IMR-90 (cell line): ENCODE measurements around the gene CDR2L. TPM values are rescaled to one million over a fixed set of nuclear protein-coding genes. Genes with fewer than 3 reads are reported as not detected.

Experiments used
- ATAC-seq: fragments of 200-7000 bp; cut with Tn5 transposase; 2 replicates; pipeline ENCODE4 v1.9.1; 2020; ENCODE audit warnings: low read depth, mild to moderate bottlenecking, moderate library complexity
- BruUV-seq: library from RNA; stranded (reverse); fragments of 400-500 nt; replicated peaks from 2 replicates; lab custom pipeline; 2021; lab: Mats Ljungman, UMichigan
- CTCF ChIA-PET: fragments of 300-600 bp; formaldehyde crosslinking; extraction: SDS; loops from one replicate; lab custom pipeline; 2021; ENCODE audit warnings: antibody characterized with exemption; lab: Yijun Ruan, JAX
- POLR2A ChIA-PET: fragments of 300-600 bp; sonication (Branson Sonifier 250); formaldehyde crosslinking; loops from one replicate; lab custom pipeline; 2022; ENCODE audit warnings: antibody characterized with exemption; ENCODE audit not compliant: unreplicated experiment; lab: Charles Lee
- DNase-seq: peaks from one replicate; pipeline ENCODE4 v3.0.0; 2013
- H2AFZ ChIP-seq: replicated peaks from 2 replicates; pipeline ENCODE3; 2013; ENCODE audit warnings: low read length, mild to moderate bottlenecking; ENCODE audit not compliant: poor library complexity
- H2AK5ac ChIP-seq: 2 replicates; pipeline ENCODE4 v1.6.1; 2013; ENCODE audit warnings: low read depth, low read length, inconsistent platforms
- H2AK9ac ChIP-seq: replicated peaks from 2 replicates; pipeline ENCODE3; 2013; ENCODE audit warnings: mild to moderate bottlenecking, low read depth, low read length, moderate library complexity; ENCODE audit not compliant: poor library complexity
- H2BK120ac ChIP-seq: 2 replicates; pipeline ENCODE4 v1.6.1; 2013; ENCODE audit warnings: low read depth, low read length, inconsistent platforms
- H2BK15ac ChIP-seq: 3 replicates; pipeline ENCODE4 v1.6.1; 2013; ENCODE audit warnings: low read depth, low read length, inconsistent platforms
- H2BK20ac ChIP-seq: 2 replicates; pipeline ENCODE4 v1.6.1; 2013; ENCODE audit warnings: low read depth, mild to moderate bottlenecking, inconsistent platforms, low read length, moderate library complexity
- H2BK5ac ChIP-seq: 2 replicates; pipeline ENCODE4 v1.6.1; 2013; ENCODE audit warnings: mild to moderate bottlenecking, low read depth, low read length, inconsistent platforms; ENCODE audit not compliant: poor library complexity, severe bottlenecking
- H3K14ac ChIP-seq: replicated peaks from 2 replicates; pipeline ENCODE4 v1.6.1; 2013; ENCODE audit warnings: low read depth, low read length, inconsistent platforms
- H3K18ac ChIP-seq: 2 replicates; pipeline ENCODE4 v1.6.1; 2013; ENCODE audit warnings: low read depth, low read length, control low read depth
- H3K23ac ChIP-seq: 2 replicates; pipeline ENCODE4 v1.6.1; 2013; ENCODE audit warnings: low read depth, low read length, inconsistent platforms
- H3K27ac ChIP-seq: 2 replicates; pipeline ENCODE4 v1.5.1; 2013; ENCODE audit warnings: mild to moderate bottlenecking, control low read depth, low read length; ENCODE audit not compliant: insufficient read depth
- H3K27me3 ChIP-seq: 2 replicates; pipeline ENCODE4 v1.6.1; 2013; ENCODE audit warnings: low read length; ENCODE audit not compliant: control insufficient read depth, insufficient read depth
- H3K36me3 ChIP-seq: 2 replicates; pipeline ENCODE4 v1.6.1; 2013; ENCODE audit warnings: low read length, mixed read lengths; ENCODE audit not compliant: control insufficient read depth, insufficient read depth
- H3K4ac ChIP-seq: 2 replicates; pipeline ENCODE4 v1.6.1; 2013; ENCODE audit warnings: low read depth, low read length, inconsistent platforms
- H3K4me1 ChIP-seq: 2 replicates; pipeline ENCODE4 v1.6.1; 2013; ENCODE audit warnings: low read length, mixed read lengths; ENCODE audit not compliant: control insufficient read depth, insufficient read depth
- H3K4me2 ChIP-seq: 2 replicates; pipeline ENCODE4 v1.6.1; 2013; ENCODE audit warnings: low read depth, mild to moderate bottlenecking, control low read depth, low read length, moderate library complexity
- H3K4me3 ChIP-seq: 2 replicates; pipeline ENCODE4 v1.5.1; 2013; ENCODE audit warnings: low read depth, mild to moderate bottlenecking, control low read depth, low read length, moderate library complexity; ENCODE audit not compliant: insufficient read depth
- H3K56ac ChIP-seq: 2 replicates; pipeline ENCODE4 v1.6.1; 2013; ENCODE audit warnings: low read length, inconsistent platforms; ENCODE audit not compliant: insufficient read depth; ENCODE audit errors: extremely low read depth
- H3K79me1 ChIP-seq, 2 experiments: 2 replicates each; pipeline ENCODE4 v1.6.1; 2013; ENCODE audit warnings: low read length in 2 of 2, inconsistent platforms in 1 of 2, low read depth in 1 of 2
- H3K9ac ChIP-seq: 2 replicates; pipeline ENCODE4 v1.6.1; 2013; ENCODE audit warnings: low read depth, low read length, control low read depth
- H3K9me1 ChIP-seq: 2 replicates; pipeline ENCODE4 v1.6.1; 2013; ENCODE audit warnings: low read length, inconsistent platforms; ENCODE audit not compliant: insufficient read depth
- H3K9me3 ChIP-seq: 2 replicates; pipeline ENCODE4 v1.6.1; 2013; ENCODE audit warnings: low read length; ENCODE audit not compliant: control insufficient read depth, insufficient read depth
- H4K20me1 ChIP-seq: 2 replicates; pipeline ENCODE4 v1.6.1; 2013; ENCODE audit warnings: low read length, inconsistent platforms; ENCODE audit not compliant: insufficient read depth
- H4K5ac ChIP-seq: 2 replicates; pipeline ENCODE4 v1.6.1; 2013; ENCODE audit warnings: mild to moderate bottlenecking, low read depth, low read length, control low read depth
- H4K8ac ChIP-seq, 2 experiments: 2 replicates each; pipeline ENCODE4 v1.6.1; 2013; ENCODE audit warnings: low read depth in 2 of 2, low read length in 2 of 2, control low read depth in 1 of 2, inconsistent platforms in 1 of 2
- H4K91ac ChIP-seq: 2 replicates; pipeline ENCODE4 v1.6.1; 2013; ENCODE audit warnings: low read depth, low read length, inconsistent platforms; ENCODE audit not compliant: insufficient read depth
- CEBPB ChIP-seq: IDR thresholded peaks from 2 replicates; pipeline ENCODE4 v1.6.1; 2012; ENCODE audit warnings: low read depth, low read length, improper control_type of control experiment
- CHD1 ChIP-seq: IDR thresholded peaks from 2 replicates; pipeline ENCODE4 v1.6.1; 2012; ENCODE audit warnings: low read depth, low read length, improper control_type of control experiment
- CTCF ChIP-seq: conservative IDR thresholded peaks from 2 replicates; pipeline ENCODE4 v1.5.1; 2012; ENCODE audit warnings: mild to moderate bottlenecking, low read depth, low read length, improper control_type of control experiment
- ELK1 ChIP-seq: fragments of 150-350 bp; IDR thresholded peaks from 2 replicates; pipeline ENCODE4 v1.6.1; 2016; ENCODE audit warnings: low read depth, mild to moderate bottlenecking, low read length, moderate library complexity, borderline replicate concordance
- MAZ ChIP-seq: IDR thresholded peaks from 2 replicates; pipeline ENCODE4 v1.6.1; 2012; ENCODE audit warnings: low read depth, mild to moderate bottlenecking, low read length, improper control_type of control experiment, moderate library complexity, borderline replicate concordance
- MXI1 ChIP-seq: IDR thresholded peaks from 2 replicates; pipeline ENCODE4 v1.6.1; 2012; ENCODE audit warnings: low read depth, mild to moderate bottlenecking, low read length, moderate library complexity, borderline replicate concordance
- POLR2A ChIP-seq: IDR thresholded peaks from 2 replicates; pipeline ENCODE4 v1.6.1; 2012; ENCODE audit warnings: mild to moderate bottlenecking, low read depth, low read length
- RAD21 ChIP-seq: IDR thresholded peaks from 2 replicates; pipeline ENCODE4 v1.6.1; 2012; ENCODE audit warnings: low read length, improper control_type of control experiment
- RCOR1 ChIP-seq: IDR thresholded peaks from 2 replicates; pipeline ENCODE4 v1.6.1; 2012; ENCODE audit warnings: mild to moderate bottlenecking, low read length, improper control_type of control experiment; ENCODE audit not compliant: insufficient replicate concordance
- RFX5 ChIP-seq: IDR thresholded peaks from 2 replicates; pipeline ENCODE4 v1.8.0; 2012; ENCODE audit warnings: low read depth, mild to moderate bottlenecking, low read length, moderate library complexity
- SMC3 ChIP-seq: fragments of 150-350 bp; IDR thresholded peaks from 2 replicates; pipeline ENCODE4 v1.6.1; 2016; ENCODE audit warnings: low read depth, mild to moderate bottlenecking, antibody characterized with exemption, low read length, moderate library complexity
- WGBS, 2 experiments: methylation state at CpG; one replicate each; pipeline versions ENCODE4 v1.1.5 to v1.1.7; 2013; ENCODE audit warnings: missing lambda C conversion rate in 2 of 2; ENCODE audit not compliant: insufficient read length in 1 of 2; ENCODE audit errors: extremely low coverage in 2 of 2; 5-methylcytosine and 5-hydroxymethylcytosine counted together
- dilution Hi-C: fragments of 300-500 bp; cut with HindIII; formaldehyde crosslinking; loops from one replicate; pipeline ENCODE4 v1.14.3; 2018; ENCODE audit warnings: low sequenced_read_pairs; ENCODE audit not compliant: unreplicated experiment
- in situ Hi-C: fragments of 300-500 bp; cut with MboI; formaldehyde crosslinking; loops from 3 replicates; pipeline ENCODE4 v1.14.3; 2019; ENCODE audit warnings: low sequenced_read_pairs, inconsistent platforms, mixed read lengths
- intact Hi-C: fragments of 100-400 bp; cut with micrococcal nuclease; formaldehyde crosslinking; loops from 2 replicates; pipeline ENCODE4 v1.10.0; 2022
- polyA plus RNA-seq, 3 experiments: library from polyadenylated mRNA; depleted of rRNA; stranded (reverse); fragments of >200 nt; gene quantifications; 2 replicates each; pipeline ENCODE4 v1.2.3, GENCODE V29; 2012; ENCODE audit warnings: low replicate concordance in 1 of 3
- total RNA-seq: library from RNA; depleted of rRNA; stranded (reverse); fragments of >200 nt; gene quantifications from 2 replicates; pipeline ENCODE4 v1.2.3, GENCODE V29; 2012

Gene CDR2L
- total and polyA plus RNA-seq, 2 of the 4 experiments (the other 2 are of a cell fraction): 5.7 to 18.9 TPM

- Histone ChIP-seq H3K27me3 (no peaks in the 10 kb centered on the region), H2AK9ac (peak within 1 kb of the TSS; percentile 89), H2AK5ac (0 out of 2 replicates have a peak within 1 kb of the TSS, but pooled peaks have one; percentile 30), H3K9ac (peak within 1 kb of the TSS; percentile 93), H3K14ac (peak within 1 kb of the TSS; percentile 68), H2BK120ac (0 out of 2 replicates have a peak within 1 kb of the TSS, but pooled peaks have one; percentile 7), H2BK20ac (no peak within 1 kb of the TSS), H3K4me2 (peak within 1 kb of the TSS; percentile 78), H3K79me1 (peaks cover 13 to 31% of the 10 kb centered on the region in 2 experiments), H3K36me3 (peaks cover 3% of the 10 kb centered on the region; the same call in 1 of the 2 replicates), H4K8ac (peak within 1 kb of the TSS; percentile 95), H3K9me1 (0 out of 2 replicates have a peak, but pooled peaks cover 4% of the 10 kb centered on the region), H2AFZ (peak within 1 kb of the TSS; percentile 96), H3K56ac (peak within 1 kb of the TSS; percentile 90), H3K4me3 (peak within 1 kb of the TSS; percentile 84), H2BK5ac (peak within 1 kb of the TSS; percentile 48), H3K27ac (peak within 1 kb of the TSS; percentile 86), H4K5ac (peak within 1 kb of the TSS; percentile 83), H3K9me3 (no peaks in the 10 kb centered on the region), H3K18ac (peak within 1 kb of the TSS; percentile 16), H2BK15ac (no peak within 1 kb of the TSS), H3K4me1 (peaks cover 6% of the 10 kb centered on the region), H4K20me1 (no peaks in the 10 kb centered on the region), H4K91ac (peak within 1 kb of the TSS; percentile 51), H3K23ac (peak within 1 kb of the TSS; percentile 83), H3K4ac (peak within 1 kb of the TSS; percentile 88)
- dilution Hi-C loops: no loop called here
- peak; percentile 95 for ATAC-seq
- in situ Hi-C loops: no loop called here
- intact Hi-C loops: loop anchor here (1.0 to 2.0 kb wide), 3 partner anchors 21 to 51 kb away; no protein-coding TSS in a partner anchor
- DNase-seq: peak; percentile 83
- no TSS peak for BruUV-seq
- CTCF ChIA-PET: interaction anchor here (0.6 to 2.4 kb wide), 7 partner anchors 23 to 190 kb away, joined by 3 to 8 read pairs (median 4); partner anchors contain the start of genes CDR2L and USH1G
- WGBS, 2 experiments: 0% methylated on average over 47 of the region's 63 CpGs; no CpG with 5 or more reads in 1 of the 2 experiments
- TF ChIP-seq MXI1: peak; percentile 82
- peak; percentile 58 for TF ChIP-seq CTCF
- no peak for TF ChIP-seq CHD1
- TF ChIP-seq POLR2A: peak; percentile 81
- TF ChIP-seq CEBPB: 0 out of 2 replicates have a peak, but pooled peaks have one; percentile 5
- peak; percentile 37 for TF ChIP-seq RCOR1
- TF ChIP-seq MAZ: peak; percentile 73
- peak; percentile 45 for TF ChIP-seq RAD21
- TF ChIP-seq SMC3: peak; percentile 51
- TF ChIP-seq RFX5: no peak
- no peak for TF ChIP-seq ELK1
- POLR2A ChIA-PET: interaction anchor here (0.6 to 2.2 kb wide), 5 partner anchors 10 to 108 kb away, joined by 3 to 8 read pairs (median 7); partner anchors contain the start of gene CDR2L
These were observed 25.1 kb downstream of the CDR2L start, which contains the start of gene MRPL58 for GRCh38 chr17:75012346-75013091. Gene MRPL58 (plus strand): TSS chr17:75012670. CDS start chr17:75012687, 17 bp downstream.
